Coronary artery (tissue), 2 donors: ENCODE measurements around the gene LAMTOR1.

Experiments
- DNase-seq: peaks from one replicate; pipeline ENCODE4 v3.0.0-alpha.2; 2017; ENCODE audit warnings: low spot score
- H3K27ac ChIP-seq, 2 donors: fragments of 200-600 bp; sonication (generic); one replicate each; pipeline ENCODE4 v1.5.1; 2016 to 2019
- H3K4me3 ChIP-seq: fragments of 200-600 bp; sonication (generic); 2 replicates; pipeline ENCODE4 v1.5.1; 2016; ENCODE audit warnings: mild to moderate bottlenecking, moderate library complexity
- CTCF ChIP-seq: fragments of 200-600 bp; sonication (generic); IDR thresholded peaks from one replicate; pipeline ENCODE4 v1.5.1; 2019; ENCODE audit warnings: antibody characterized with exemption

LAMTOR1 gene

GRCh38 chr11:72116019-72116755, 13.1 kb upstream of the LAMTOR1 start:
- Histone ChIP-seq H3K4me3 (no peak overlapping the region), H3K27ac (no peak overlapping the region)
- DNase-seq: no peak
- no peak for TF ChIP-seq CTCF

- DNase-seq: no peak
- Histone ChIP-seq H3K4me3 (no peak overlapping the region), H3K27ac (no peak overlapping the region)
- TF ChIP-seq CTCF: no peak
Measured at GRCh38 chr11:72114570-72114969, 11.5 kb upstream of the LAMTOR1 start.

- peak overlapping the region; percentile 89 to 99 for H3K27ac ChIP-seq
- H3K4me3 ChIP-seq: peak overlapping the region; percentile 68
- no peak for DNase-seq
- TF ChIP-seq CTCF: no peak
Measured at GRCh38 chr11:72112978-72113808, 10.1 kb upstream of the LAMTOR1 start.

GRCh38 chr11:72112143-72112977, 9.3 kb upstream of the LAMTOR1 start, which contains the start of gene ANAPC15:
Gene ANAPC15 (minus strand): TSS chr11:72112695. CDS start chr11:72111276, 1,419 bp downstream.
- peak; percentile 99 for DNase-seq
- Histone ChIP-seq H3K27ac (peak within 1 kb of the TSS; percentile 89 to 99), H3K4me3 (peak within 1 kb of the TSS; percentile 68)
- no peak for TF ChIP-seq CTCF

GRCh38 chr11:72111300-72112142, 8.4 kb upstream of the LAMTOR1 start:
- TF ChIP-seq CTCF: no peak
- DNase-seq: no peak
- Histone ChIP-seq H3K27ac (peak overlapping the region; percentile 89 to 99), H3K4me3 (peak overlapping the region; percentile 68)

- no peak for TF ChIP-seq CTCF
Measured at GRCh38 chr11:72105888-72106287, 2.8 kb upstream of the LAMTOR1 start, which contains the start of gene TOMT. Gene TOMT (plus strand): TSS chr11:72105924. CDS start chr11:72105952, 28 bp downstream.

More at GRCh38 chr11:72105888-72106287, 2.8 kb upstream of the LAMTOR1 start, which contains the start of gene TOMT:
- no peak within 1 kb of the TSS for H3K27ac ChIP-seq
- H3K4me3 ChIP-seq: no peak within 1 kb of the TSS
- DNase-seq: no peak
